HG03439 (cell line): Measurements from ENCODE around the gene OR2F1.
"Not testable (repeated sequence)": the region's sequence is repeated elsewhere in the genome, so short reads cannot be mapped to it uniquely, and the experiment has no call there.

Experiments used
- ATAC-seq: cut with Tn5 transposase; IDR thresholded peaks from one replicate; pipeline ENCODE4 v1.9.1; 2021; ENCODE audit warnings: mild to moderate bottlenecking, moderate library complexity; ENCODE audit not compliant: unreplicated experiment

Gene OR2F1

DNA sequence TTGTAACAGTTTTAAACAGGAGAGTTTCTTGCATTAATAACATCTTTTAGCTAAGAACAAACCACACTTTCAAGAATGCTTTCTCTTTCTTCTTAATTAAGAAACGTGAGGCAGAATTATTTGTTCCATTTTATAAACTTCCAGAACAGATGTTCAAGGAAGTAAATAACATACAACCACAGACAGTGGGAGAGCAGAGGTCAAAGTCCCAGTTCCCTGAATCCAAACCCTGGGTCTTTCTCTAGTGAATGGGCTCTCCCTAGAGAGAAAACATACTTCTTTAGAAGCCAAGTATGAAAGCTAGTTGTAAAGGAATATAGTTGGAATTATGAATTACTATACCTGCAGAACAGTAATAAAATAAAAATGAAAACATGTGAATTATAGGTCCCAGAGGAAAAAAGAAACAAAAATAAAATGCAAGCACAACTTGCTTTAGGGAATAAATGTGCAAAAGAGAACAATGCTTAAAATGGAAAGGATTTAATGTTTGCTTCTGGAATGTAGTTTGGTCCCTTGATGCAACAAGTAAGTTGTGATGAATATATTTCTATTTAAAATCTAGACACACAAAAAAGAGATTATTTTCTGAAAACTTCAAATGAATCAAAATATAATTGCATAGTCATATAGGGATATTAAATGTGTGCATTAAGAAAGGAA lies 51.5 kb downstream of the OR2F1 start:
- no peak for ATAC-seq

- ATAC-seq = no peak
These were observed 52.0 kb downstream of the OR2F1 start for GRCh38 chr7:144006692-144007042.

DNA sequence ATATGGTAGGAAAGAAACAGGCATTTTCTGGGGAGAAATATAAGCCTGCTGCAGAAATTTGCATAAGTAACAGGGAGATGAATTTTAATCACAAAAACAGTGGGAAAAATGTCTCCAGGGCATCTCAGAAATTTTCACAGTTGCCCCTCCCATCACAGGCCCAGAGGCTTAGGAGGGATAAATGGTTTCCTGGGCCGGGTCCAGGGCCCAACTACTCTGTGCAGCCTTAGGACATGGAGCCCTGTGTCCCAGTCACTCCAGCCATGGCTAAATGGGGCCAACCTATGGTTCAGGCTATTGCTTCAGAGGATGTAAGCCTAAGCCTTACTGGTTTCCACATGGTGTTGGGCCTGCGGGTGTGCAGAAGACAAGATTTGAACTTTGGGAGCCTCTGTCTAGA lies 54.7 kb downstream of the OR2F1 start:
- no peak for ATAC-seq

- ATAC-seq = not testable (repeated sequence)
These were observed 55.4 kb downstream of the OR2F1 start for GRCh38 chr7:144010061-144010460.

DNA sequence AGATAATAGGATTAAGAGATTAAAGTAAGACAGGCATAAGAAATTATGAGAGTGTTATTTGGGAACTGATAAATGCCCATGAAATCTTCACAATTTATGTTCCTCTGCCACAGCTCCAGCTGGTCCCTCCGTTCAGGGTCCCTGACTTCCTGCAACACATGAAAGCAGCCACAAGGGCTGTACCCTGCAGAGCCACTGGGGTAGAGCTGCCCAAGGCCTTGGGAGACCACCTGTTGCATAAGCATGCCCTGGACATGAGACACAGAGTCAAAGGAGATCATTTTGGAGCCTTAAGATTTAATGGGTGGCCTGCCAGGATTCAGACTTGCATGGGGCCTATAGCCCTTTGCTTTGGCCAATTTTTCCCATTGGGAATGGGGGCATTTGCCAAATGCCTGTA lies 56.2 kb downstream of the OR2F1 start:
- ATAC-seq = not testable (repeated sequence)

DNA sequence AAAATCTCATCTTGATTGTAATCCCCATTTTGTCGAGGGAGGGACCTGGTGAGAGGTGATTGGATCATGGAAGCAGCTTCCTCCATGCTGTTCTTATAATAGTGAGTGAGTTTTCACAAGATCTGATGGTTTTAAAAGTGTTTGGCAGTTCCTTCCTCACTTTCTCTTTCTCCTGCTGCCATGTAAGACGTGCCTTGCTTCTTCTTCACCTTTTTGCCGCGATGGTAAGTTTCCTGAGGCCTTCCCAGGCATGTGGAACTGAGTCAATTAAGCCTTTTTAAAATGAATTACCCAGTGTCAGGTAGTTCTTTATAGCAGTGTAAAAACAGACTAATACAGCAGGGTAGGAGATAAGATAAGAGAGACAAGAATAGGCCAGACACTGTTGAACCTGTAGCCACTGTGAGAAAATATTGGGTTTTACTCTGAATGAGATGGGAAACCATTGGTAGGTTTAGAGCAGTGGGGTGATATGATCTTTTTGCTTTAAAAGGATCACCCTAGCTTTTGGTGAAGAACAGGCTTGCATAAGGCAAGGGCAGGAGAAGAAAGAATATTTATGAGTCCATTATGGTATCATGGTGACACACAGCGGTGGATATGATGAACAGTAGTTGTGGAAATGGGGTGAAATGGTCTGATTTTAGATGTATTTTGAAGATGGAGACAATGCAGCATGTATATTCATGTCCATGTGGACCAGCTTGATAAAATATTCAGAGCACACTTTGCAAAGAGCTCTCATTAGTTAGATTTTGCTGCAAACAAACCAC lies 57.0 kb downstream of the OR2F1 start:
- no peak for ATAC-seq
